Esophagus (tissue), 2 donors: ENCODE data around the gene FDXR. TPM values are rescaled to one million over a fixed set of nuclear protein-coding genes. Genes with fewer than 3 reads are reported as not detected.
"Not testable (repeated sequence)": the region's sequence is repeated elsewhere in the genome, so short reads cannot be mapped to it uniquely, and the experiment has no call there.

ENCODE experiments used
- H3K27ac ChIP-seq, 2 donors: one replicate each; pipeline ENCODE4 v1.5.1; 2013; ENCODE audit warnings: low read depth in 2 of 2, mild to moderate bottlenecking in 2 of 2, inconsistent platforms in 1 of 2, low read length in 1 of 2, moderate library complexity in 1 of 2
- H3K27me3 ChIP-seq, 2 donors: one replicate each; pipeline ENCODE4 v1.6.1; 2013; ENCODE audit warnings: low read length in 2 of 2, control low read depth in 1 of 2, mild to moderate bottlenecking in 1 of 2; ENCODE audit not compliant: insufficient read depth in 2 of 2, control insufficient read depth in 1 of 2
- H3K36me3 ChIP-seq, 2 donors: one replicate each; pipeline ENCODE4 v1.6.1; 2013; ENCODE audit warnings: low read length in 1 of 2; ENCODE audit not compliant: control insufficient read depth in 2 of 2, insufficient read depth in 2 of 2
- H3K4me1 ChIP-seq, 2 donors: one replicate each; pipeline ENCODE4 v1.6.1; 2013; ENCODE audit warnings: low read length in 1 of 2; ENCODE audit not compliant: control insufficient read depth in 2 of 2, insufficient read depth in 2 of 2
- H3K4me3 ChIP-seq, 2 donors: one replicate each; pipeline ENCODE4 v1.5.1; 2013; ENCODE audit warnings: low read length in 2 of 2, mild to moderate bottlenecking in 2 of 2, low read depth in 1 of 2, moderate library complexity in 1 of 2
- H3K9me3 ChIP-seq, 2 donors: one replicate each; pipeline ENCODE4 v1.6.1; 2013; ENCODE audit warnings: mild to moderate bottlenecking in 2 of 2, low read depth in 1 of 2, low read length in 1 of 2, moderate library complexity in 1 of 2; ENCODE audit not compliant: control insufficient read depth in 2 of 2, insufficient read depth in 1 of 2
- WGBS, 2 donors: extraction: QIAGEN DNeasy Blood & Tissue Kit; methylation state at CpG; one replicate each; pipeline ENCODE4 v1.1.7; 2013; 5-methylcytosine and 5-hydroxymethylcytosine counted together
- polyA plus RNA-seq, 2 donors: library from polyadenylated mRNA; stranded (reverse); fragments of 200-250 nt; gene quantifications; one replicate each; pipeline ENCODE4 v1.2.3, GENCODE V29; 2013
- donor health status: healthy with polysubstance abuse.
- donor health status: Bipolar disorder and iron deficiency.

Gene FDXR
- polyA plus RNA-seq, 2 donors: 13.4 to 28.9 TPM

DNA sequence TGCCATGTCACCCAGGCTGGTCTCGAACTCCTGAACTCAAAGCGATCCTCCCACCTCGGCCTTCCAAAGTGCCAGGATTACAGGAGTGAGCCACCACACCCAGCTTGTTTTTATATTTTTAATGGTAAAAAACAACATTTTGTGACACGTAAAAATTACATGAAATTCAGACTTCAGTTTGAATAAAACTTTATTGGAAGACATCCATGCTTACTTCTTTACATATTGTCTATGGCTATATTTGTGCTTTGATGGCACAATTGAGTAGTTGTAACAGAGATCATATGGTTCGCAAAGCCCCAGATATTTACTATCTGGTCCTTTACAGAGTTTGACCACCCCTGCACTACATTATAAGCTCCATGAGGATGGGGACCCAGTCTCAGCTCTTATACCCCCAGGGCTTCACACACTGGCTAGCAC is 1.8 kb upstream of the FDXR start:
- peaks cover 0 to 5% of the 10 kb centered on the region in 2 donors for H3K36me3 ChIP-seq
- no peak overlapping the region for H3K4me3 ChIP-seq
- WGBS, 2 donors: 96 to 99% methylated on average over 5 of the region's 5 CpGs
- peaks cover 4 to 24% of the 10 kb centered on the region in 2 donors for H3K4me1 ChIP-seq
- H3K27me3 ChIP-seq: no peaks in the 10 kb centered on the region
- no peaks in the 10 kb centered on the region for H3K9me3 ChIP-seq
- H3K27ac ChIP-seq: no peak overlapping the region

DNA sequence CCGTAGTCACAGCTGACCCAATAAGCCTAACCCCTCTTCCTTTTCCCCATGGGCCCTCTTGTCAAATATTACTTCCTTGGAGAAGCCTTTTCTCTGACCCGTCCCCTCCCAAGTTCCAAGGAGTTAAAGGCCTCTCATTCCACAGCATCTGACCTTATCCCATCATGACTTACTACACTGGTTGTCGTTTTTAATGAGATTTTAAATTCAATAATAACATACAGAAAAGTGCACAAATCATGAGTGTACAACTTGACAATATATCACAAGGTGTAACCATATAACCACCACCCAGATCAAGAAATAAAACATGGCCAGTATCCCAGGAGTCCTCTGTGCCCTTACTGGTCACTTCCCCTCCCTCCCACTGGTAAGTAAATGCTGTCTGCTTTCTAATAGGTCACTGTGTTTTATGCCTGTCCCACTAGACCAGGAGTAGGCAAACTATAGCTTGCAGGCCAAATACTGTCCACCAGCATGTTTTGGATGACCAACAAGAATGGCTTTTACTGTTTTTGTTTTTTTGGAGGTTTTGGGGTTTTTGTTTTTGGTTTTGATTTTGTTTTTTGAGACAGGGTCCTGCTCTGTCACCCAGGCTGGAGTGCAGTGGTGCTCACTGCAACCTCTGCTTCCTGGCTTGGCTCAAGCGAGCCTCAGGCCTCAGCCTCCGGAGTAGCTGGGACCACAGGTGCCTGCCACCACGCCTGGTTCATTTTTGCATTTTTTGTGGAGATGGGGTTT is 1.2 kb upstream of the FDXR start:
- H3K4me3 ChIP-seq: peak overlapping the region in 1 of 2 donors; percentile 69

DNA sequence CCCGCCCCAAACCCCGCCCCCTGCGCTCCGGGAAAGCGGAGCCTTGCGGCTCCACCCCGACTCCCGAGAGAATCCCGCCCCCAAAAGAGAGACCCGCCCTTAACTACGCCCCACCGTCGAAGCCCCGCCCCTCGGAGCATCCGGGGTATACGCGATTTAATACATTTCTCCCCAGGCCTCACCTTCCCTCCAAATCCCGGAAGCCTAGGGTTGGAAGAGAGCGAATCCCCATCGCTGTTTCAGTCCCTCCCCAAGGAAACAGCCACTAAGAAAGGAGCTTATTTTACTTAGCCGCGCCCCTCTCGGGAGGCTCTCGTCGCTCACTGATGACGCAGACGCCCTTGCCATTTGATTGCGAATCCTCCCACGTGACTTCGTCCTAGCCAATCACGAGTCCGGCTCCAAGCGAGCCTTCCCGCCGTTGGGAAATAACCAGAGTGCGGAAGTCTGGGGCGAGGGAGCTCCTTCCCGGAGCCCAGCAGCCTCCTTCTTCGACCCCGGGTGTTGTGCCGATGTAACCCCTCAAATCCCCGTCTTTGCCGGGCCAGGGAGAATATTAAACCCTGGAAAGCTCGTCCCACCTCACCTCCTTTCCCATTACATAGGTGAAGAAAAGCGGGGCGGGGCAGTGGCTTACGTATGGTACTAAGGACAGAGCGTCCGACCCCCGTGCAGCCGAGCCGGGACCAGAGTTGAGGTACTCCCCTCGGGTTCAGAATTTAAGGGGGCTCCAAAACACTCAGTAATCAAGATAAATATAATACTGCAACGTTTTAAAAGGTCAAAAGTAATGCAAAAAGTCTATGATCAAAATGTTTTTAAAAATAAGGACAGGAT is 461 bp upstream of the FDXR start:
- H3K27me3 ChIP-seq: no peaks in the 10 kb centered on the region
- H3K9me3 ChIP-seq: no peaks in the 10 kb centered on the region
- 1% methylated on average over 49 to 55 of the region's 55 CpGs for WGBS, 2 donors
- H3K4me1 ChIP-seq: peaks cover 4 to 20% of the 10 kb centered on the region in 2 donors
- peak overlapping the region; percentile 91 to 97 for H3K27ac ChIP-seq
- peak overlapping the region; percentile 57 to 69 for H3K4me3 ChIP-seq
- H3K36me3 ChIP-seq: peaks cover 0 to 5% of the 10 kb centered on the region in 2 donors

More for the DNA sequence above, 1.2 kb upstream of the FDXR start:
- 60 to 63% methylated on average over 6 of the region's 6 CpGs for WGBS, 2 donors
- Histone ChIP-seq H3K4me1 (peaks cover 4 to 24% of the 10 kb centered on the region in 2 donors), H3K36me3 (peaks cover 0 to 5% of the 10 kb centered on the region in 2 donors), H3K9me3 (no peaks in the 10 kb centered on the region), H3K27me3 (no peaks in the 10 kb centered on the region), H3K27ac (peak overlapping the region in 1 of 2 donors; percentile 90)

DNA sequence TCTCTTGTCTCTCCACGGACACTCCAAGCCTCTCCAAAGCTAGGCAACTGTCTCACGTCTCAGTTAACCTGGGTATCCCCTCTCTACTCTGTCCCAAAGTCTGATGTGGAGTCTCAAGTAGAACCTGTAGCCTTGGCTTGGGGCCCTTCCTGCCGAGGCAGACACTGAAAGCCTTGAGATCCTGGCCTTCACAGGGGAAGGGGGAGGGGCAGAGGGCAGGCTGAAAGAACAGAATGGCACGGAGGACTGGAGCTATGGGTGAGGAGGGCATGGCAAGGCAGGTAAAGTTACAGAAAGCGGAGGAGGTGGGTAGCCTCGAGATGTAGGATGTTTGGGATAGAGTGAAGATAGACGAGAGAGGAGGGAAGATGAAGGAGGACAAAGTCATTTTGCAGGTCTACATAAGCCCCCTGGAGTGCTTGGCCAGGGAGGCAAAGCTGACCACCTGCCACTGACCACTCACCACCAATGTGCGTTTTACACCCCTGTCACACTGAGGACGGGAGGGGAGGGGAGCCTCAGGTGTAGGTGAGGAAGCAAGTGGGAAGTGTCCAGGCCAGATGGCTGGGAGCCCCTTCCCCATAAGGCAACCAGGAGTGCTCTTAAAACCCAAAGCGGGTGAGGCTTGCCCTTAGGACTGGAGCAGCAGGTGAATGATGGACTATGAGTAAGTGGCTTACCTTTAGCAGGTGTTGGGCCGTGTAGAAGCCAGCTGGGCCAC is 1.3 kb downstream of the FDXR start:
- WGBS, 2 donors: 77 to 80% methylated on average over 11 of the region's 11 CpGs
- H3K4me3 ChIP-seq: peak overlapping the region in 1 of 2 donors; percentile 57
- H3K9me3 ChIP-seq: no peaks in the 10 kb centered on the region
- no peak overlapping the region for H3K27ac ChIP-seq
- peaks cover 4 to 13% of the 10 kb centered on the region in 2 donors for H3K4me1 ChIP-seq
- no peaks in the 10 kb centered on the region for H3K27me3 ChIP-seq
- peaks cover 0 to 7% of the 10 kb centered on the region in 2 donors for H3K36me3 ChIP-seq

DNA sequence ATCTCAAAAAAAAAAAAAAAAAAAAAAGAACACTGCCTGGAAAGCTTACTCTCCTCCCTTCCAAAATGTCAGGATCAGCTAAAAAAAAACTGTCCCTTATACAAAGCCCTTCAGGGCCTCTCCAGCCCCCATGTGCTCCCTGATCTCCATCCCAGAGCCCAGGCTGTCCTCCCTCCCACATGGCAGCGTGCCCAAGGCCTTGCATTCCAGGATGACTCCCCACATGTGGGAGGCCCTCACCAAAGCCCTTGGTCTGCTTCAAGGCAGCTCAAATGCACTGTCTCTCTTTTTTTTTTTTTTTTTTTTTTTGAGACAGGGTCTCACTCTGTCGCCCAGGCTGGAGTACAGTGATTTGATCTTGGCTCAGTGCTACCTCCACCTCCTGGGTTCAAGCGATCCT is 2.3 kb downstream of the FDXR start:
- Histone ChIP-seq H3K4me3 (no peak overlapping the region), H3K36me3 (peaks cover 0 to 9% of the 10 kb centered on the region in 2 donors), H3K27me3 (no peaks in the 10 kb centered on the region), H3K27ac (no peak overlapping the region), H3K9me3 (no peaks in the 10 kb centered on the region), H3K4me1 (peaks cover 4 to 13% of the 10 kb centered on the region in 2 donors)
- 80% methylated on average over 3 of the region's 3 CpGs for WGBS, 2 donors

DNA sequence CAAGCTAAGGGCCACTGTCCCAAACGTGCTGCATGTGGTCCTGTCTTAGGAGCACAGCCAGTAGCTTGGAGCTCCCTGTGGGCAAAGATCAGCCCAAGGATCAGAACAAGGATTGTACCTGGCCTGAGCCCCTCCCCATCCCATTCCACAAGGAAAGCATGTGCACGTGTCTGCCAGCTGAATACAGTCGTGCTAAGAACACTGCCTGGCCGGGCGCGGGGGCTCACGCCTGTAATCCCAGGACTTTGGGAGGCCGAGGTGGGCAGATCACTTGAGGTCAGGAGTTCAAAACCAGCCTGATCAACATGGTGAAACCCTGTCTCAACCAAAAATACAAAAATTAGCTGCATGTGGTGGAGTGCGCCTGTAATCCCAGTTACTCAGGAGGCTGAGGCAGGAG is 2.8 kb downstream of the FDXR start:
- not testable (repeated sequence) for H3K27ac ChIP-seq, H3K9me3 ChIP-seq, H3K27me3 ChIP-seq, H3K36me3 ChIP-seq, H3K4me3 ChIP-seq
- WGBS, 2 donors: 91 to 94% methylated on average over 9 of the region's 9 CpGs
- peaks cover 4 to 13% of the 10 kb centered on the region in 2 donors for H3K4me1 ChIP-seq

DNA sequence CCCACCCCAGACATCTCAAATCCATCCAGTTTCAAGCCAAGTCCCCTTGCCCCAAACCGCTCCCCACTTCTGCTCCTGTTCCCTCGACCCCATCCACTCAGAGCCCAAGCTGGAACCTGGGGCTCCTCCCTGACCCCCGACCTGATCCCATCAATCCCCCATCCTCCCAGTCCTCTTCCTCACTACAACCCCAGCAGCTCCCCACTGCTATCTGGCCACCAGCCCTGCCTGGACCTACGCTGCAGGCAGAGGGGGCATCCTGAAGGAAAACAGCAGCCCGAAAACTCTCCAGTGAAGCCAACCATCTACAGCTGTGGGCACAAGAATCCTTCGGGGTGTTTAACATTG is 3.9 kb downstream of the FDXR start:
- Histone ChIP-seq H3K36me3 (peaks cover 0 to 9% of the 10 kb centered on the region in 2 donors), H3K9me3 (no peaks in the 10 kb centered on the region), H3K4me1 (peaks cover 4 to 13% of the 10 kb centered on the region in 2 donors), H3K4me3 (no peak overlapping the region), H3K27me3 (no peaks in the 10 kb centered on the region), H3K27ac (no peak overlapping the region)
- WGBS, 2 donors: 93 to 94% methylated on average over 6 of the region's 6 CpGs

DNA sequence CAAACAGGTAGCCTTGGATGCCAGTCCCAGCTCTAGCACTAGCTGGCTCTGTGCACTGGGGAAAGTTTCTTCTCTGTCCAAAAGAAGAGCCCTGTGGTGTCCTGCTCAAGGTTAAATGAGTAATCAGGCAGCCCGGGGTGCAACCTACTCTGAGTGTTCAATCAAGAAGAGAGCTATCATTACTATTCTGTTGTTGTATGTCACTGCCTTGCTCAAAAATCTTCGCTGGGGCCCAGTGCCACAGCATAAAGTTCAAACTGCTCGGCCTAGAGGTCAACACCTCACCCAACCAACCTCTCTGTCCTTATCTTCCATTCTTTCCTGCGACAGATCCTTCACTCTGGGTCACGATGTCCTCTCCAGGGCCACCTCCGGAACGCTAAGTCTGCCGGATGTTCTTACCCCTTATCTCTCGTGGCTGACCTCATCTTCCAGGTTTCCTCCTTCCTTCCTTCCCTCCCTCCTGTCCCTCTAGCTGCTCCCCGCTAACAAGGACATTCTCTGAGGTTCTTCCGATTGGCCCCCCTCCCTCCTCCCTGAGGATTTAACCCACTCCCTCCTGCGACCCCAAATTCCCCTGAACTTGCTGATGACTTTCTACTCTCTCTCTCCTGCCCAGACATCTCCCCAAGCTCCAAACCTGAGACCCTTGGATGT is 4.4 kb downstream of the FDXR start:
- no peaks in the 10 kb centered on the region for H3K9me3 ChIP-seq
- peaks cover 4 to 13% of the 10 kb centered on the region in 2 donors for H3K4me1 ChIP-seq
- WGBS, 2 donors: 79 to 80% methylated on average over 12 of the region's 12 CpGs
- H3K36me3 ChIP-seq: peaks cover 0 to 12% of the 10 kb centered on the region in 2 donors
- H3K27ac ChIP-seq: no peak overlapping the region
- no peak overlapping the region for H3K4me3 ChIP-seq
- no peaks in the 10 kb centered on the region for H3K27me3 ChIP-seq
